ENCODE data around the gene WDR6. TPM values are rescaled to one million over a fixed set of nuclear protein-coding genes. Genes with fewer than 3 reads are reported as not detected.

Gene WDR6
- total RNA-seq, 2 experiments from 2014 or later: 132 to 134 TPM

- DNase-seq: no peak
- H3K27ac Mint-ChIP-seq: peak overlapping the region; percentile 27
- no peaks in the 10 kb centered on the region for H3K9me3 Mint-ChIP-seq
- H3K4me3 Mint-ChIP-seq: no peak overlapping the region
- H3K27ac ChIP-seq (ENCODE audit: low read depth in 1 of 2, low read length in 2 of 2): no peak overlapping the region
- H3K4me3 ChIP-seq (ENCODE audit: low read length): no peak overlapping the region
- peaks cover 62% of the 10 kb centered on the region for H3K36me3 Mint-ChIP-seq (ENCODE audit: low read depth)
- intact Hi-C loops (cut with DNase I, micrococcal nuclease): no loop called here
- H3K4me1 Mint-ChIP-seq (ENCODE audit: low read depth): no peaks in the 10 kb centered on the region
- H3K27me3 Mint-ChIP-seq: no peaks in the 10 kb centered on the region
- ChIA-PET CTCF (no interaction called here), POLR2A (interaction anchor here (0.9 kb wide), 1 partner anchor 13 kb away, joined by 3 read pairs; the partner anchor contains the start of gene NDUFAF3)
- TF ChIP-seq, protein P1, sequence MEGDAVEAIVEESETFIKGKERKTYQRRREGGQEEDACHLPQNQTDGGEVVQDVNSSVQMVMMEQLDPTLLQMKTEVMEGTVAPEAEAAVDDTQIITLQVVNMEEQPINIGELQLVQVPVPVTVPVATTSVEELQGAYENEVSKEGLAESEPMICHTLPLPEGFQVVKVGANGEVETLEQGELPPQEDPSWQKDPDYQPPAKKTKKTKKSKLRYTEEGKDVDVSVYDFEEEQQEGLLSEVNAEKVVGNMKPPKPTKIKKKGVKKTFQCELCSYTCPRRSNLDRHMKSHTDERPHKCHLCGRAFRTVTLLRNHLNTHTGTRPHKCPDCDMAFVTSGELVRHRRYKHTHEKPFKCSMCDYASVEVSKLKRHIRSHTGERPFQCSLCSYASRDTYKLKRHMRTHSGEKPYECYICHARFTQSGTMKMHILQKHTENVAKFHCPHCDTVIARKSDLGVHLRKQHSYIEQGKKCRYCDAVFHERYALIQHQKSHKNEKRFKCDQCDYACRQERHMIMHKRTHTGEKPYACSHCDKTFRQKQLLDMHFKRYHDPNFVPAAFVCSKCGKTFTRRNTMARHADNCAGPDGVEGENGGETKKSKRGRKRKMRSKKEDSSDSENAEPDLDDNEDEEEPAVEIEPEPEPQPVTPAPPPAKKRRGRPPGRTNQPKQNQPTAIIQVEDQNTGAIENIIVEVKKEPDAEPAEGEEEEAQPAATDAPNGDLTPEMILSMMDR (IDR thresholded peaks at IDR 0.05): no peak
- no peak for ATAC-seq (ENCODE audit: poor library complexity)
- no peaks in the 10 kb centered on the region for H3K27me3 ChIP-seq (ENCODE audit: control insufficient read depth in 1 of 2, insufficient read depth in 2 of 2, low read length in 2 of 2)
- peaks cover 78% of the 10 kb centered on the region for H3K36me3 ChIP-seq (ENCODE audit: insufficient read depth, low read length)
- no peaks in the 10 kb centered on the region for H3K9me3 ChIP-seq (ENCODE audit: control insufficient read depth in 1 of 2, insufficient read depth in 1 of 2, low read length in 2 of 2)
- H3K4me1 ChIP-seq (ENCODE audit: insufficient read depth, low read length): no peaks in the 10 kb centered on the region
Observed at GRCh38 chr3:49035281-49035680, 28.1 kb downstream of the WDR6 start.

DNA sequence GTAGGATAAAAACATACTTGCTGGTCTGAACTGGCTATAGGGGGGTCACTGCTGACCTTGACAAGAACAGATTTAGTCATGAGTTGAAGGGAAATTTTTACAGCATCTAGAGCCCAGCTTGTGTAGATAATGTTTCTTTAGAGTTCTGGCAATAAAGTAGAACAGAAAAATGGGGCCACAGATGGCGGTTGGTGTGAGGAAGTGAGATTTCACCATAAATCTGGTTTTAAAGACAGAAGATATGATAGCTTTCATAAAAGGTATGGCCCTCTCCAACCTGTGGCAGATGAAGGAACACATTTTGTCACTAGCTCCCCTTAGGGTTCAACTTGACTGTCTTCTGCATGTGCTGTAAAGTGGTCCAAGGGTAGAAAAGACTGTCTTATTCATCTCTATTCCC lies 46.4 kb downstream of the WDR6 start:
- Histone ChIP-seq H3K36me3 (ENCODE audit: insufficient read depth, low read length) (peaks cover 69% of the 10 kb centered on the region), H3K27me3 (ENCODE audit: control insufficient read depth in 1 of 2, insufficient read depth in 2 of 2, low read length in 2 of 2) (no peaks in the 10 kb centered on the region), H3K9me3 (ENCODE audit: control insufficient read depth in 1 of 2, insufficient read depth in 1 of 2, low read length in 2 of 2) (no peaks in the 10 kb centered on the region), H3K27ac (ENCODE audit: low read depth in 1 of 2, low read length in 2 of 2) (no peak overlapping the region), H3K4me3 (ENCODE audit: low read length) (no peak overlapping the region), H3K4me1 (ENCODE audit: insufficient read depth, low read length) (no peaks in the 10 kb centered on the region)
- ATAC-seq (ENCODE audit: poor library complexity): no peak
- H3K27me3 Mint-ChIP-seq: no peaks in the 10 kb centered on the region
- H3K27ac Mint-ChIP-seq: no peak overlapping the region
- TF ChIP-seq, protein P1 (IDR thresholded peaks at IDR 0.05): no peak
- POLR2A ChIA-PET: no interaction called here
- DNase-seq: no peak
- no peaks in the 10 kb centered on the region for H3K9me3 Mint-ChIP-seq
- peaks cover 23% of the 10 kb centered on the region for H3K4me1 Mint-ChIP-seq (ENCODE audit: low read depth)
- intact Hi-C loops (cut with DNase I, micrococcal nuclease): no loop called here
- CTCF ChIA-PET: interaction anchor here (1.4 kb wide), 1 partner anchor 41 kb away, joined by 3 read pairs; no protein-coding TSS in a partner anchor
- H3K4me3 Mint-ChIP-seq: no peak overlapping the region
- peaks cover 83% of the 10 kb centered on the region for H3K36me3 Mint-ChIP-seq (ENCODE audit: low read depth)

- Mint-ChIP-seq H3K4me3 (no peak overlapping the region), H3K4me1 (ENCODE audit: low read depth) (peaks cover 23% of the 10 kb centered on the region), H3K36me3 (ENCODE audit: low read depth) (peaks cover 79% of the 10 kb centered on the region), H3K27ac (peak overlapping the region; percentile 44), H3K27me3 (no peaks in the 10 kb centered on the region), H3K9me3 (no peaks in the 10 kb centered on the region)
- CTCF ChIA-PET: interaction anchor here (1.4 kb wide), 1 partner anchor 40 kb away, joined by 3 read pairs; no protein-coding TSS in a partner anchor
- no peak overlapping the region for H3K27ac ChIP-seq (ENCODE audit: low read depth in 1 of 2, low read length in 2 of 2)
- no peaks in the 10 kb centered on the region for H3K4me1 ChIP-seq (ENCODE audit: insufficient read depth, low read length)
- DNase-seq (no peak), ATAC-seq (ENCODE audit: poor library complexity) (no peak)
- POLR2A ChIA-PET: no interaction called here
- H3K9me3 ChIP-seq (ENCODE audit: control insufficient read depth in 1 of 2, insufficient read depth in 1 of 2, low read length in 2 of 2): no peaks in the 10 kb centered on the region
- peaks cover 69% of the 10 kb centered on the region for H3K36me3 ChIP-seq (ENCODE audit: insufficient read depth, low read length)
- H3K27me3 ChIP-seq (ENCODE audit: control insufficient read depth in 1 of 2, insufficient read depth in 2 of 2, low read length in 2 of 2): no peaks in the 10 kb centered on the region
- intact Hi-C loops (cut with DNase I, micrococcal nuclease): no loop called here
- H3K4me3 ChIP-seq (ENCODE audit: low read length): no peak overlapping the region
- TF ChIP-seq, protein P1 (IDR thresholded peaks at IDR 0.05): no peak
Observed at GRCh38 chr3:49054344-49054862, 47.2 kb downstream of the WDR6 start.
